ENCODE data around the gene AIF1.

AIF1 gene

DNA sequence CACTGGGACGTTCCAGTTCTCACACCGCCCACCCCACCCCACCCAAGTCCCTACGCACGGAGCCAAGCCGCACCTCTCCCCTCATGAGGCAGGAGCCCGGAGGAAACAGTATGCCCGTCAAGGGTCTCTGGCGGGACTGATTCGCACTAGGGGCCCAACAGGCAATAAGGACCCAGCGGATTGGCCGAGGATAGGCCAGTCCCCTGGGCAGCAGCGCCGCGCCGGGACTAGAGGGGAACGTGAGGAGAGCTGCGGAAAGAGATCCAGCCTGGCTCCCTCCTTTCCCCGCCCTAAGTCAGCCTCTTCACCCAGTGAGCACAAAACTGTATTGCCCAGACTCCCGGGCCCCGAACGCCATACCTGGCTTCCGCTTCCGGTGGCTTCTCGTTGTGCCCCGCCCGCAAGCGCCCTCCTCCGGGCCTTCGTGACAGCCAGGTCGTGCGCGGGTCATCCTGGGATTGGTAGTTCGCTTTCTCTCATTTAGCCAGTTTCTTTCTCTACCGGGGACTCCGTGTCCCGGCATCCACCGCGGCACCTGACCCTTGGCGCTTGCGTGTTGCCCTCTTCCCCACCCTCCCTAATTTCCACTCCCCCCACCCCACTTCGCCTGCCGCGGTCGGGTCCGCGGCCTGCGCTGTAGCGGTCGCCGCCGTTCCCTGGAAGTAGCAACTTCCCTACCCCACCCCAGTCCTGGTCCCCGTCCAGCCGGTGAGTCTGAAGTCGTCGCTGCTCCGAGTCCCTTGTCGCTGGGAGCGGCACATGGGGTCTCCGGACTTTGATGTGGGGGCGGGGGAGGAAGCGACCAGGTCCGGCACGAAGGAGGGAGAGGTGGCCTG is 50.7 kb downstream of the AIF1 start, which contains the start of gene CSNK2B:
TSS of gene CSNK2B (plus strand) at position 580 of the 836 bp plus-strand sequence. CDS start 752 bp downstream, outside the sequence.
- peak; percentile 96 for DNase-seq

DNA sequence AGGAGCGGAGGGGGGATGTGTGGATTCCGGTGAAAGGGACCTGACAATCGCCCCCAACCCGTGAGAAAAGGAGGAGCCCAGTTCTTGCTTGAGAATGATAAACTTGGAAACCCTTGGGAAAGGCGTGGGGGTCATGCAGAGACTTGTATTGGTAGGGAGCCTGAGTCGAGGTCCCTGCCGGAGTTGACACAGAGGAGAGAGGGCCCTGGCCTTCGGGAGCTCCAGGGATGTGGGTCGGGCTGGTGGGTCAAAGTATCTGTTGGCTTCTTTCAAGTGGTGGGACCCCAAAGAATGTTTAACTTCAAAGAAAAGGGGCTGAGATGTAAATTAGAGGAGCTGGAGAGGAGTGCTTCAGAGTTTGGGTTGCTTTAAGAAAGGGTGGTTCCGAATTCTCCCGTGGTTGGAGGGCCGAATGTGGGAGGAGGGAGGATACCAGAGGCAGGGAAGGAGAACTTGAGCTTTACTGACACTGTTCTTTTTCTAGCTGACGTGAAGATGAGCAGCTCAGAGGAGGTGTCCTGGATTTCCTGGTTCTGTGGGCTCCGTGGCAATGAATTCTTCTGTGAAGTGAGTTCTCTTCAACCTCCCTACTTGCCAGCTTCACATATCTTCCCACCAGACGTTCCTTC is 51.4 kb downstream of the AIF1 start:
- DNase-seq, result no peak

All from effector CD8-positive, alpha-beta T cell (primary cell).